ENCODE measurements around the gene CPE.
"Not testable (repeated sequence)": the region's sequence is repeated elsewhere in the genome, so short reads cannot be mapped to it uniquely, and the experiment has no call there.

Gene CPE

DNA sequence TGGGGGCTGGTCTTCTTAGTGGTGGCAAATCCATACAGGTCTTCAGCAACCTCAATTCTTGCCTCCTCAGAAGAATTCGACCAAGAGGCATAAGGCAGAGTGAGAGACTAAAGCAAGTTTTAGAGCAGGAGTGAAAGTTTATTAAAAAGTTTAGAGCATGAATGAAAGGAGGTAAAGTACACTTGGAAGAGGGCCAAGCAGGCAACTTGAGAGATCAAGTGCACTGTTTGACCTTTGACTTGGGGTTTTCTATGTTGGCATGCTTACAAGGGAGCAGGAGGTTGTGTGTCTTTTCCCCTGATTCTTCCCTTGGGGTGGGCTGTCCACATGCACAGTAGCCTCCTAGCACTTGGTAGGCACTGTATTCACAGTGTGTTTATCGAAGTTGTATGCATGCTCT, 91.2 kb downstream of the CPE start:
- no peak for DNase-seq

DNA sequence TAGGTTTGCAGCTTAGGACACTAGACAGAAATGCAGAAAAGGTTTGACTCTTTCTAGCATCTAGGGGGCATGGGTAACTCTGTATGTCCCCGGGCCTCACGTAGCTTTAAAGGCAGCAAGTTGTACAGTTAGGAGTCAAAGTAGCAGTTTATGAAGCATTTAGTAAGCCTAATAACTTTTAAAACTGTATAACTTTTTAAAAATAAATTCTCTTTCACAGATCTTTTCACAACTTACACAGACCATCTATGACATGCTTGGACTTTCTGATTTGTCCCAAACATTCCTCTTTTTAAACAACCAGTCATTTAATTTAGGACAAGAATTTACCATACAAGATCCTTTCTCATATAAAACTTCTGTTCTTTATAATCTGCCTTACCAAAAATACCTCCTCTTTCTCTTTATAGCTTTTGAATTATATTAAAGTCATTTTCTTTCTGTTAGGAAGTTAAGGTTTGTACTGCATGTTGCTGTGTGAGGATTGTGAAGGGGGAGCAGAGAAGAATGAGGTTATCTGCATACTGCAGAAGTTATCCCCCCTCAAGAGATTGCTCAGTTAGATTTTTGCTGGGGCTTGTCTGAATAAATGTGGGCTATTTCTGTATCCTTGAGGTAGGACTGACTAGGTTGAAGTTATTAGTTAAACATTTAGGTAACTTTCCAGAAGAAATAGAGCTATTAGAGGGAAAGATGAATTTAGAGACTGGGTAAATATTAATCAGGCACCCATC, 94.3 kb downstream of the CPE start:
- DNase-seq, result no peak

DNA sequence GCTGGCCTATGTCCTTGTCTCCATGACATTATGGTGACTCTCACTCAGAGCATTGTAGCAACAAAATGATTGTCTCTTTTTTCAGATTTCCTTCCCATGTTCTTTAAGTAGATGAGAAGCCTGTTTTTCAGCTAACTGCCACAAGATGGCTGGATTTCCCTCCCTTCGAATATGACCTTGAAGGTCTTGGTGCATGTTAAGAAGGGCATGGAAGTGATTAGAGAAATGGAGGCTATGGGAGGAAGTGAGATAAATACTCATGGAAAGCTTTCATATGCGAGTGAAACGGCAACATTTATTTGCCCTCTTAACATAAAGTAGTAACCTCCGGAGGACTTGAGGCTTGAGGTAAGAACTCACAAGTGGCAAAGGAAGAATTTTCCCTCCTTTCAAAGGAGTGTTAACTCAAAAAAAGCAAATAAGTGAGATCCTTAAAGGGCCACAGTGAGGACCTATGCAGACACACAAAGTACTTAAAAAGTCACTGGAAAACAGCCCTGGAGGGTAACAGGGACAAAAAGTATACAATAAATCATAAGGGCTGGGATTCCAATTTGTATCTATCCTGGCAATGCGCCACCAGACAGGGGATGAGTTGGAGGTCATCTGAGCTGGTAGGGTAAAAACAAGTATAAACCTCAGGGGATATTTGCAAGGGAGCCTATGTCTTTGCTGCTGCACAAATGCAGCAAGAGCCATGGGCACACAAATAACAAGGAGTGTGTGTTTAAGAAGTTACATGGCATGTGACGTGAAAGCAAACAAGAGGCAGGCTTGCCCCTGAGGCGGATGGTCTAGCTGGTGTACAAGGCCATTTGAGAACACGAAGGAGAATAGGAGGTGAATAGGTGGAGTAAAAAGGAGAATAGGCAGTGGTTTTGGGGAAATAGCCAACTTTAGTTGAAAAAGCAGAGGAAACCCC, 96.2 kb downstream of the CPE start:
- no peak for DNase-seq

DNA sequence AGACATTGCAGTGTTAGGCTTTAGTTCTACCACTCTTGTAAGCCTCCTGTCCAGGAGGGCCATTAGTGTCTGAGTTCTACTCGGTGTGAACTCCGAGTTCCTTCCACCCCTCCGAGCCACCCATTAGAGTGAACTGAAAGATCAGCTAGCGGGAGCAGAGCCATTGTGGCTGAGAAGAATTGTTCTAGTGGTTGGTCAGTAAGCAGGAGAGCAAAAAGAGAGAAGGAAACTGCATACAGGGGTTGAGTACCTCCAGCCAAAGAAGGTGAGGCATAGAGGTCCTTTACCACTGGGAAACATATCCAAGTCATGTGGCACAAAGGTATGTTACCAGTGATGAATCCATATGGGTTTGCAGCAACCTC, 96.9 kb downstream of the CPE start:
- DNase-seq, result no peak

DNA sequence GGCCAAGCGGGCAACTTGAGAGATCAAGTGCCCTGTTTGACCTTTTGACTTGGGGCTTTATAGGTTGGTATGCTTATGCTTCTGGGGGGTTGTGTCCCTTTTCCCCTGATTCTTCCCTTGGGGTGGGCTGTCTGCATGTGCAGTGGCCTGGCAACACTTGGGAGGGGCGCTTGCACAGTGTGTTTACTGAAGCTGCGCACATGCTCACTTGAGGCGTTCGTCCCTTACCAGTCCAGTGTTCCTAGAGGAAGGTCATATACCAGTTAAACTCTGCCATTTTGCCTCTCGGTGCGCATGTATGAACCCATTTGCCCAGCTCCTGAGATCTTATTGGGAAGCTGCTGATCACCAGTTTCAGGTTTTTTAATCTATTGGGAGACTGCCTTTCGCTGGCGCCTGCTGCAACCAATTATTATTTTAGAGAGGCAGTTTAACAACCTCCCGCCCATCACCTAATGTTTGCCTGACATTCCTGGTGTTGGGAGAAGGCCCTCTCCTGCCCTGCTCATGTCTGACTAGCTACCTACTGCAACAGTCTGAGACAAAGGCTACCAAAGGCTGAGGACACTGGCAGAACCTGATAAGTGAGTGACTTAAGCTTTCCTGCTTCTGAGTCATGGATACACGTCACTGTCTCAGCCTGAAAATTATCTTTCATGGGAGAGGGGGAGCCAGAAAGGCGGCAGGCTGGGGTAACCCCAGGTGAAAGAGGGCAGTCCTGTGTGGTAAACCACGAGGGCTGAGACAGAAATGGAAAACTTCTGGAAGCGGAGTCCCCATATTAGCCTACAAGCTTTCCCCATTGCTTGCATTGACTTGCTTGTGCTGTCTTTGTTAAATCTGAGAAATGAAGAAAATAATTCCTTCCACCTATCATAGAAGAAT, 97.6 kb downstream of the CPE start:
- DNase-seq, result no peak

DNA sequence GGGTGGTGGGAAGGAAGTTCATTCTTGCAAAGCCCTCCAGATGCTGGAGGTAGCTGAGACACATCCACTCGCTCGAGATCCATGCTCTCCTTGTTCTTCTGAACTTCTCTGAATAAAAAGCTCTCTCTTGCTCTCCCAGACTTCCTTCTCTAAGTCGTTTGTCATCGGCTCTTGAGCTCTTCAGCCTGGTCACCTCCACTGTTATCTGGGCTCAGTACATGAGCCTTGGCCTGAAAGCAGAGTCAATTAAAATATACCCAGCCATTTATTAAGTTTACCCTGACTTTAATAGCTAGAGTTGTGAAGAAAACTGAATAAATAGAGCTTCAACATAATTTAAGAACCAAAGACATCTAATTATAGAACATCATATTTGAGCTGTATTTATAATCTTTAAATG, 99.0 kb downstream of the CPE start:
- no peak for DNase-seq

DNA sequence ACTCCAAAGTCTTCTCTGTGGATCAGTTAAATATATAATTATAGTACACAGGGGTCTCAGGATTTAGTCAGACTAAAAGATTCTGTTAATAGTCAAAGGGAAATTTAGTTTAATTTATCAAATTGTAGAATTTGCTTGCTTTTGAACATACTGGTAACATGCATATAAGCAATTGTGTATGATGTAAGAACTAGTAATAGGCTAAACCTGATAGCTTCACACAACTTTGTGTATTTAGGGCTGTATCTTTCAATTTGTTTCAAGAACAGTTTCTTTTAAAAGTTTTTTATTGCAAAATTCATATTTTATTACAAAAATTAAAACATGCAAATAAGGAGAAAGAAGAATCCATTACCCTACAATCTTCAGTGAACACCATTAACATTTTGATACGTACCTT, 99.5 kb downstream of the CPE start:
- DNase-seq, result no peak

DNA sequence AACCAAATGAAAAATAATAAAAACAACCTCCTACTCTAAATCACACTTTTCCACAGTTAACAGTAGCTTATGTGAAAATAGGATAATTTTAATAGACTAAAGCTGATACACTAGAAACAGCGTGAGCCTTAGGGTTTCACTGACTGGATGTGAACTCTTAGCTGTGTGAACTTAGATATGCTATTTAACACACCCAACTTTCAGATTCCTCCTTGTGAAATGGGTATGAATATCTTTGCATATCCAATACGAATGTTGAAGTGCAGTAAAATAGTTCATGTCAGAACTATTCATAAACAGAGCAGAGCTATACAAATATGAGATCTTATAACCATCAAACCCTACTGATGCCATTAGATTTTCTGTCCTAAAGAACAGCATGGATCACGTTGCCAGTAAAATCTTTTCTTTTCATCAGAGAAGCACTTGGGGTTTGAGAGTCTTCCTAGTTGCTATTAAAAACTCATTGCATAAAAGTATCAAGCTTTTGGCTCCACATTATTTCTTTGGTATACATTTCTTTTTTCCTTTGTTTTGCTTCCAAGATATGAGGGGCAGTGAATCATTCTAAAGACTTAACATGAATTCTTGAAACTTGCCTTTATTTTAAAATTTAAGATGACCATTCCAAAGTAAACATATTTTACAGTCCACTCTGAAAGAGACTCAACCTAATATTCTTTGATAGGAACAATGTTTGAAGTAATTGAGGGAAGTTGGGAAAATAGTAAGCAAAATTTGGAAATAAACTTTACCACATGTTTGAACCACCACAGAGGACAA, 102.4 kb downstream of the CPE start:
- no peak for DNase-seq

DNA sequence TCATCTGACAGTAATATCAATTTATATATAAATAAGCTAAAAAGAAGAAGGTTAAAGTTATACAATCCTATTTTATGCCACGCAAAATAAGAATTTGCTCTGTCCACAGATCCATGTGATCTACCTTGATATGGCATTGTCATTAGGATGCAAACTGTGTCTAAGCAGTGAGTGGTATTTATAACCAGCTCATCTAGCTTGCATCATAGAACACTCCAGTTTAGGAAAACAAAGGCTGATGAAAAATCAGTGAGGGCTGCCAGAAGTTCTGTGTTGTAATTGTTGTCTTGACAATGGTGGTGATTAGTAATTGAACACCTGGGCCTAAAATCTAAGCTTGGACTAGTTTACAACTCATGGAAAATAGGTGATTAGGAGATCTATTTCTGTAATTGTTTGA, 111.0 kb downstream of the CPE start:
- DNase-seq, result peak; percentile 8

DNA sequence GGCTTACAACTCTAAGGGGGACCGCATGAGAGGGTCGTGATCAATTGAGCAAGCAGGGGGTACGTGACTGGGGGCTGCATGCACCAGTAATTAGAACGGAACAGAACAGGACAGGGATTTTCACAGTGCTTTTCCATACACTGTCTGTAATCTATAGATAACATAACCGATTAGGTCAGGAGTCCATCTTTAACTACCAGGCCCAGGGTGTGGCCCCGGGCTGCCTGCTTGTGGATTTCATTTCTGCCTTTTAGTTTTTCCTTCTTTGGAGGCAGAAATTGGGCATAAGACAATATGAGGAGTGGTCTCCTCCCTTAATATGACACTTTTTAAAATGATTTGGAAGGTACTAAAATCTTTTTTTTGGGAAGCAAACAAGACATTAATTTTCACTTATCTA, 113.8 kb downstream of the CPE start:
- not testable (repeated sequence) for DNase-seq

DNA sequence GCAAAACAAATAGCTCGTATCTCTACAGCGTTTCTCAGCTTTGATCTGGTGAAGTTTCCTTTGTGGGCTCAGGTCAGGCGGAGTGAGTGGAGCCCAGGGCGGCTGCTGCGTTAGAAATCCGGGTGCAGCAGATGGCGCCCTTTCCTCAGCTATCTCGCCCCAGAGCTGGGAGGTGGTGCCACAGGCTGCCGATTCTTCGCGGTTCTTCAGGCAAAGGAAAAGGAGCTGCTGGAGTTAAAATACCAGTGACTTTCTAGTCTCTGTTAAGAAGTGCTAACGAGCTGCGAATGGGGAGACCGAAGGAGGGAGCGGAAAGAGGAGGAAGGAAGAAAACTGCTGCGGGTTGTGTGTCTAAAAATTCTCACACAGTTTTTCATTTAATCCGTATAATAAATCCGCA, 114.6 kb downstream of the CPE start:
- DNase-seq, result no peak

DNA sequence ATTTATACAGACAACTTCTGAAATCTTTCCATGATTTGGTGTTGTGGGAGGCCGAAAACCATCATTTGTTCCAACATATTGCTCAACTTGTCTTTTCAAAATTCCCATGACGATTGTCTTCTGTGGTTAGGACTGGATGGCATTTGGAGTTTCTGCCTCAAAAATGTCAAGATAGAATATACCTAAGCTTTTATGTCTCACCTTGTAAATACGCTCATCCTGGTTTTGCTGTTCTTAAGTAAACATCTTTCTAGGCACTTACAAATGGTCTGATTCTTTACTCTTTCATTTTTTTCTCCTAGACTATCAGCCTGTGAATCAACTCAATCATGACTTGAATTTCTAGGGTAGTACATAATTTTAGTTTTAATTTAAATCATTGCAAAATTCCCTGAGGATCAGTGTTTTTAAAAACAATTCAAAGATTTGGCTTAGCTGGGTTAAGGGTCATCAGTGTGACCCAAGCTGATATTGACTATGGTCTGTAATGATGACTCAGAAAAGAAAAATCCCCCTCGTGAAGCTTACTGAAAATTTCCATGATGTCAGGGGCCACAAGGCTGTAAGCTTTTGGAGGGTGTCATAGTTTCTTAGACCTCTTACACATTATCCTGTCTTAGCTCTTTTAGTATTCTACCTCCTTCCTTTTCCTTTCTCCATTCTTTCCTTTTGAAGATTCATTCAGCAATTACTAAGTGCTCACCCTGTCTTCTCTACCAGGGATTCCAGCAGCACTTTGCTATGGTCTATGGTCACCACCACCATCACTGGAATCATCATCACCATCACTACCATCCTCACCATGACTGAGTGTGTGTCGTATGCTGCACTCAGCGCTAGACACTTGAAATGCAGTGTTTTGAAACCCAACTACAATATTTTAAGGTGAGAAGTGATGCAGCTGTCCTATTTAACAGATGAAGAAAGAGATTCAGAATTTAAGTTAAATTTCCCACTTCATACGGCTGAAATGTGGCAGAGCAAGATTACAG, 124.4 kb downstream of the CPE start:
- DNase-seq, result no peak

DNA sequence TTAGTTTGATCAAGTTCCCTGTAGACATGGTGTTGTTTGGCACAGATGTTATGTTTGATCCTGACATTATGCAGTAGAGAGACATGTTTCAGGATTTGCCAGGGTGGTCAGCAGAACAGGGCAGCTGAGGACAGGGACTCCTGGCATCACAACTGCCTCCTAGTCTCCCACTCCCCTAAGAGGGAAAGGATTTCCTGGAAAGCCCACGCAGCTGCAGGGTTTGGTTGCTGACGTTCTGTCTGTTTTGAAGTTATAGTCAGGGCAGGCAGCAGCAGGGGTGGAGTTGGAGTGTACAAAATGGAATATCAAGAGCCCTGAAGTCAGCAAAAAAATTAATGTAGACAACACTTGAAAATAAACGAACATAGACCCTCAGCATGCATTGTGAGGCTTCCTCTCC, 125.4 kb downstream of the CPE start:
- DNase-seq, result no peak

DNA sequence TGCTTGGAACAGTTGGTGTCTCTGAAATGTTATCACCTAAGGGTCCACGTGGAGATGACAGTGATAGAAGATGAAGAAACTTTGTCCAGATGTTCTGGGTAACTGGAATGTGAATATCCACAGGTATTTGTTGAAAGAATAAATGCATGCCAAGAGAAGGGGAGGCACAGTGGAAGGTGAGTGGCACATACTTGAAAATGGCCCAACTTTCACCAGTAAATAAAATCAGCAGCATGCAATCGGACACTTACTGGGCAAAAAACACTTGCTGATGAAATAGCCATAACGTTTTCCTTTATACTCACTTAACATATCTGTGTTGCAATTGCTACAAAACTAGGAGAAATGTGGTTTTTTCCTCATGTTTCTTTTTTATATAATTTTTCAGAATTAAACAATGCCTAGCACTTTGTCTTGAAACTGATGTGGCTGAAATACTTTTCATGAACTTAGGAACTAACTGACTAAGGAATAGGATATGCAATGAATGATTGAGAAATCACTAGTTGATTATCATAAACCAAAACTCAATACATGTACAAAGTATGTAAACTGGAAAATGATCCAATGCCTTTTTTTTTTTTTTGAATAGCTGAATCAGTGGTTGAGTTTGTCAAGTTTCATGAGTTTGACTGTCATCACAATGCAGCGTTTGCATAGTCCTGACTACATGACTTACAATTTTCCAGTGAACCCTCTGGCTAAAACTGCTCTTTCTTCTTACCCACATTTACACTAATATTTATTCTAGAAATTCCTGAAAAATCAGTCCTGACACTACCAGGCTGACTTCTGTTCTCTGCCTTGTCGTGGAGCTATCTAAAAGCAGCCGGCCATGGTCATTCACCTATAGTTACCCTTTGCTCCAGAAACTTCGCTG, 127.4 kb downstream of the CPE start:
- no peak for DNase-seq

DNA sequence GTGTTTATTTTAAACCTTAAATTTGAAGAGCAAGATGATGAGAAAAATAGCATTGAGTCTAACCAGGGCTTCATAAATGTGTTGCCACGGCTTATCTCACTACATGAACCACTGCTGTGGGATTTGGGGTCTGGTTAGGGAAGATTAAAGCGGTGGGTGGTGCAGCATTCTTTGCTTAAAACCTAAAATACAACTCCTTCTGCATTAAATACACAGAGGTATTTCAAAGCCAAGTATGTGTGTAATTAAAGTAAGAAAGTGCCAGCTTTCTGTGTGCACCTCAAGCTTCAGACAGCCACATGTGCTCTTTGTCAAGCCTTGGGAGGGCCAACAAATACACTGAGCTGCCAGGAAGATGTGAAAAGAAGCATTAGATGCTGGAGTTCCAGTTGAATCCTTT, 128.0 kb downstream of the CPE start:
- DNase-seq, result no peak

DNA sequence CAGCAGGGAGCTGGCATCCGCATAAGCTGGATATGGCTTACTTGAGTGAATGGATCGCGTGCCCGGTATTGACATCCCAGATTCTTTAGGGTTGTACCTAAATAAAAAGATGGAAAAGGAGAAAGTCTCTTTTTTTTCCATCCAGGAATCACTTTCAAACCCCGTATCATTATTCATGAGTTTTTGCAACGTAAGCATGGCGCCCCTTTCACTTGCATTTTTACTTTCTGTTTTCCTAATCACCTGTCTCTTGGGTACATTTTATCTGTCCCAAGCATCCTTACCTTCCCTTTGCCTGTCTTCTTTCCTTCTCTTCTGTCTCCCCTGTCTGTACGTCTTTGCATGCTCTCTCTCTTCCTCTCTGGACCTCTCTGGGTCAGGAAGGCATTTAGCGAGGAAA, 128.6 kb downstream of the CPE start:
- DNase-seq, result no peak

DNA sequence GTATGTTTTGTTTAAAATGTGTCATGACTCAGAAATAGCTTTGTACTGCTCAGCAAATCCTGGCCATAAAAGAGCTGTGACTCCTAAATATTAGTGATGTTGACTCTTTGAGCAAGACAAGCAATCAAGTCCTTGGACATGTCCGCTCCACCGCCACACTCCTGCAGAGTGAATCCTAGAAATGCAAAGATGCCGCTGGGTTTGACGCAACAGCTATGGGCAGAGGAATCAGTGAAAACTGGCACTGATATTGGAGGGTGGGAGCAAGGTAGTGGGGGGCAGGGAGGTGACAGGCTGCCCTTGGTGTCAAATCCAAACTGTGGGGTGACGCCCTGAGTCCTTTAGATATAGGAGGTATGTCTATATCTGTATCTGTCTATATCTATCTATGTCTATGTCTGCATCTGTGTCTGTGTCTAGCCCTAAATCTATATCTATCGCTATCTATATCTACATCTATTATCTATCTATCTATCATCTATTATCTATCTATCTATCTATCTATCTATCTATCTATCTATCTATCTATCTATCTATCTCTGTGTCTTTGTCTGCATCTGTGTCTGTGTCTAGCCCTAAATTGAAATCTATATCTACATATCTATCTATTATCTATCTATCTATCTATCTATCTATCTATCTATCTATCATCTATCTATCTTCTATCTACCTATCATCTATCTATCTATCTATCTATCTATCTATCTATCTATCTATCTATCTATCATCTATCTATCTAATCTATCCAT, 129.7 kb downstream of the CPE start:
- no peak for DNase-seq

DNA sequence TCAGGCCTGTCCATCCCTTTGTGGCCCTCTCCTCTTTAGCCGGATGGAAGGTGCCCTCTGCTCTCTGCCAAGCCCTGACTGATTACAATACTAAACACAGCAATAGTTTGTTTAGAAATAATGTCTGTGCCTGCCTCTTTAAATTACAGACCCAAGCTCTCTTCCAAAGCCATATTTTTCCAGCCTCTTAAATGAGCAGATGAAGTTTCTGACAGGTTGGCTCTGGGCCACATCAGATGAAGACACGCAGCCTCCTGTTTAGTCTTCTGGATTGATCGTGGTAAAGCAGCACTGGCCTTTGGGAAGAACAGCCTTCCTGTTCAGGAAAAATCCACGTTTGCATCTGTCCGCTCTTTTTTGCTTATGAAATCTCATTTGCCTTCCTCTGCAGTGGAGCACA, 133.6 kb downstream of the CPE start:
- no peak for DNase-seq

DNA sequence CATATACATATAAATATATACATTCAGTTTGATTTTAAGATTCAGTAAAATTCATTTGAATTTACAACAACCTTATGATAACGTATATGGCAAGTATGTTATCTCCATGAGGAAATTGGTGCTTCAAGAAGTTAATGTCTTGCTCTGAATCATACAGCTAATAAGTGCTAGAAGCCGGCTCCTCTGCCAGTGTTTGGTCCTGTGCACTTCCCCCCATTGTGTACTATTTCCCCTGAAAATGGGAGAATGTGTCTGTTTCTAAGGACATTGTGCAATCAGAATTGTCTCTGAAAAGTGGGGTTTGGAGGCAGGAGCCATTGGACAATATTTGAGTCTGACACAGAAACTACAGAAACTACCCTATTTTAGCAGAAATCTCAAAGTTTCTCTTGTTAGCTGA, 135.9 kb downstream of the CPE start:
- DNase-seq, result no peak

DNA sequence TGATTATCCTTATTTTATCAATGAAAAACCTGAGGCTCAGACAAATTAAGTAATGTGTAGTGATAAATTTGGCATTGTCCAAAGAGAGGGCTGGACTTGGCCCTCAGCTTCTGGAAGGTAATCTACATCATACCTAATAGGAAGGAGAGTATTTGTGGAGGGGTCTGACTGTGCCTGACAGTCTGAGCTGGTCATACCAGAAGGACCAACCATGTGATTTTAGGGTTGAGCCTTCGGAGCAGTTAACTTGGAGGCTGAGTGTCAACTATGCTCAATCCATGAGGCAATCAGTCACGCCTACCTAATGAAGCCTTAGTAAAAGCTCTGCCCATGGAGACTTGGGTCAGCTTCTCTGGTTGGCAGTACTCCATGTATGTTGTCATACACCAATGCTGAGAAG, 136.4 kb downstream of the CPE start:
- DNase-seq, result no peak
